ENCODE results near the gene MFSD6L.

DNA sequence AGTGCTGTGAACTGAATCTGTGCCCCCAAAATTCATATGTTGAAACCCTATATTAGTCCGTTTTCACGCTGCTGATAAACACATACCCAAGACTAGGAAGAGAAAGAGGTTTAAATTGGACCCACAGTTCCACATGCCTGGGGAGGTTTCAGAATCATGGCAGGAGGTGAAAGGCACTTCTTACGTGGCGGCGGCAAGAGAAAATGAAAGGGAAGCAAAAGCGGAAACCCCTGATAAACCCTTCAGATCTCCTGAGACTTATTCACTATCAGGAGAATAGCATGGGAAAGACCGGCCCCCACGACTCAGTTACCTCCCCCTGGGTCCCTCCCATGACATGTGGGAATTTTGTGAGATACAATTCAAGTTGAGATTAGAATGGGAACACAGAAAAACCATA, 37.2 kb downstream of the MFSD6L start:
- no peak for TF ChIP-seq EZH2phosphoT487 (IDR thresholded peaks at IDR 0.05; ENCODE audit: insufficient read depth, low read depth)
- TF ChIP-seq EZH2 (IDR thresholded peaks at IDR 0.05; ENCODE audit: insufficient read depth, poor library complexity, severe bottlenecking), result no peak

Measured in GM23248 (cell line).